Spleen (tissue), 11 donors: ENCODE data around the gene SLC2A6. TPM values are rescaled to one million over a fixed set of nuclear protein-coding genes. Genes with fewer than 3 reads are reported as not detected.

Experiments used
- DNase-seq: peaks from one replicate; pipeline ENCODE4 v3.0.0-alpha.2; 2020
- H3K27ac ChIP-seq, 8 donors: fragments of 200-600 bp; sonication (generic) in 7 of 8; 1 replicate in 4 of 8; 2 replicates in 4 of 8; pipeline versions ENCODE4 v1.5.0 to v1.8.0; 2016 to 2021; ENCODE audit warnings: inconsistent platforms in 4 of 8, mild to moderate bottlenecking in 4 of 8, moderate library complexity in 1 of 8
- H3K27me3 ChIP-seq, 7 donors: fragments of 200-600 bp; sonication (generic) in 6 of 7; replicated peaks in 1 of 7; 1 replicate in 4 of 7; 2 replicates in 3 of 7; pipeline versions ENCODE4 v1.5.0 to v1.8.0; 2016 to 2021; ENCODE audit warnings: inconsistent platforms in 3 of 7, mild to moderate bottlenecking in 1 of 7
- H3K36me3 ChIP-seq, 6 donors: fragments of 200-600 bp; sonication (generic) in 5 of 6; 1 replicate in 4 of 6; 2 replicates in 2 of 6; pipeline versions ENCODE4 v1.5.0 to v1.8.0; 2016 to 2021; ENCODE audit warnings: inconsistent platforms in 2 of 6
- H3K4me1 ChIP-seq, 6 donors: fragments of 200-600 bp; sonication (generic) in 5 of 6; 1 replicate in 3 of 6; 2 replicates in 3 of 6; pipeline versions ENCODE4 v1.5.0 to v1.8.0; 2016 to 2021; ENCODE audit warnings: inconsistent platforms in 3 of 6
- H3K4me3 ChIP-seq, 8 donors: fragments of 200-600 bp; sonication (generic) in 7 of 8; 1 replicate in 4 of 8; 2 replicates in 4 of 8; pipeline versions ENCODE4 v1.5.0 to v1.8.0; 2016 to 2021; ENCODE audit warnings: inconsistent platforms in 4 of 8, mild to moderate bottlenecking in 4 of 8, moderate library complexity in 2 of 8
- H3K9me3 ChIP-seq, 8 donors: fragments of 200-600 bp; sonication (generic) in 7 of 8; 1 replicate in 4 of 8; 2 replicates in 4 of 8; pipeline versions ENCODE4 v1.5.0 to v1.8.0; 2016 to 2021; ENCODE audit warnings: inconsistent platforms in 4 of 8
- POLR2A ChIP-seq, 3 donors: fragments of 450-650 bp; IDR thresholded peaks; one replicate each; pipeline ENCODE4 v1.5.1; 2017; ENCODE audit warnings: antibody characterized with exemption in 3 of 3, mild to moderate bottlenecking in 1 of 3
- POLR2AphosphoS5 ChIP-seq, 3 donors: sonication (generic); formaldehyde crosslinking; IDR thresholded peaks; one replicate each; pipeline ENCODE4 v1.5.1; 2017; ENCODE audit warnings: antibody characterized with exemption in 3 of 3
- WGBS, 5 donors: extraction: QIAGEN DNeasy Blood & Tissue Kit in 3 of 5; methylation state at CpG; one replicate each; pipeline versions ENCODE4 v1.1.5 to v1.1.7; 2013 to 2018; 5-methylcytosine and 5-hydroxymethylcytosine counted together
- intact Hi-C: fragments of 100-400 bp; cut with DNase I; formaldehyde crosslinking; loops from one replicate; pipeline ENCODE4 v1.15.0; 2023; ENCODE audit warnings: low total_unique reads
- polyA plus RNA-seq, 3 donors: library from polyadenylated mRNA; stranded (reverse); fragments of 200-250 nt; gene quantifications; one replicate each; pipeline ENCODE4 v1.2.1, GENCODE V29; 2013
- total RNA-seq, 7 donors: library from RNA; depleted of rRNA in 3 of 7; stranded (reverse); fragments of >200 nt in 3 of 7; fragmentation: NEBNext Ultra II Directional in 4 of 7; extraction: Animal tissue kit (Norgen Biotek cat#: 25700) in 4 of 7; gene quantifications; one replicate each; pipeline versions ENCODE4 v1.1.0 to v1.2.1, GENCODE V29; 2016 to 2021
- TF ChIP-seq, protein P1 (sequence below), 11 experiments: fragments of 200-600 bp in 7 of 11; fragments of 450-650 bp in 4 of 11; sonication (generic) in 4 of 11; IDR thresholded peaks in 8 of 11; conservative IDR thresholded peaks in 3 of 11; 1 replicate in 7 of 11; 2 replicates in 4 of 11; pipeline versions ENCODE4 v1.4.0 to v1.8.0; 2016 to 2021; ENCODE audit warnings: antibody characterized with exemption in 11 of 11, inconsistent platforms in 4 of 11, mild to moderate bottlenecking in 1 of 11
- donor health status: healthy with polysubstance abuse.
- donor health status: DM: no; HTN: no; CAD: no; lungs with moderate emphysema.
- donor health status: DM: no; HTN: no; CAD: no.
- donor health status: Bipolar disorder and iron deficiency.
- donor health status: healthy.
- donor health status: DM: no; HTN: no; CAD: no.
- donor health status: DM: yes; HTN: yes; CAD: no.

SLC2A6 gene
- total and polyA plus RNA-seq, 10 donors: 15.4 to 35.0 (median 21.9) TPM

DNA sequence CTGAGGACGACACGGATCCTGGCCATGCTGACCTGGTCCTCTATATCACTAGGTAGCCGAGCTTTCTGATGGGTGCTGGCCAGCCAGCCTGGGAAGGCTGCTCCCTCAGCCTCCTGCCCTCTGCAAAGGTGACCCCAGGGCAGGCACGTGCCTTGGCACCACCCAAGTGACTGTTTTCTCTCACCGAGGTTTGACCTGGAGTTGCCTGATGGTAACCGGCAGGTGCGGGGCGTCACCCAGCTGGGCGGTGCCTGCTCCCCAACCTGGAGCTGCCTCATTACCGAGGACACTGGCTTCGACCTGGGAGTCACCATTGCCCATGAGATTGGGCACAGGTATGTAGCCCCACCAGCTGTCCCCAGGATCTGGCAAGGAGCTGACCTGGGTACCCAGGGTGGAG, 52.9 kb downstream of the SLC2A6 start:
- Histone ChIP-seq H3K9me3 (no peaks in the 10 kb centered on the region), H3K4me3 (no peak overlapping the region), H3K36me3 (no peaks in the 10 kb centered on the region), H3K27ac (no peak overlapping the region), H3K4me1 (peaks cover 4 to 35% (median 16%) of the 10 kb centered on the region in 6 donors), H3K27me3 (peaks cover 0 to 58% (median 37%) of the 10 kb centered on the region in 7 donors)
- intact Hi-C loops: no loop called here
- TF ChIP-seq POLR2AphosphoS5 (IDR thresholded peaks at IDR 0.05) (no peak), POLR2A (IDR thresholded peaks at IDR 0.05) (no peak)
- TF ChIP-seq, protein P1, sequence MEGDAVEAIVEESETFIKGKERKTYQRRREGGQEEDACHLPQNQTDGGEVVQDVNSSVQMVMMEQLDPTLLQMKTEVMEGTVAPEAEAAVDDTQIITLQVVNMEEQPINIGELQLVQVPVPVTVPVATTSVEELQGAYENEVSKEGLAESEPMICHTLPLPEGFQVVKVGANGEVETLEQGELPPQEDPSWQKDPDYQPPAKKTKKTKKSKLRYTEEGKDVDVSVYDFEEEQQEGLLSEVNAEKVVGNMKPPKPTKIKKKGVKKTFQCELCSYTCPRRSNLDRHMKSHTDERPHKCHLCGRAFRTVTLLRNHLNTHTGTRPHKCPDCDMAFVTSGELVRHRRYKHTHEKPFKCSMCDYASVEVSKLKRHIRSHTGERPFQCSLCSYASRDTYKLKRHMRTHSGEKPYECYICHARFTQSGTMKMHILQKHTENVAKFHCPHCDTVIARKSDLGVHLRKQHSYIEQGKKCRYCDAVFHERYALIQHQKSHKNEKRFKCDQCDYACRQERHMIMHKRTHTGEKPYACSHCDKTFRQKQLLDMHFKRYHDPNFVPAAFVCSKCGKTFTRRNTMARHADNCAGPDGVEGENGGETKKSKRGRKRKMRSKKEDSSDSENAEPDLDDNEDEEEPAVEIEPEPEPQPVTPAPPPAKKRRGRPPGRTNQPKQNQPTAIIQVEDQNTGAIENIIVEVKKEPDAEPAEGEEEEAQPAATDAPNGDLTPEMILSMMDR (IDR thresholded peaks at IDR 0.05 in 8 of 11, conservative IDR thresholded peaks at IDR 0.05 in 3 of 11): no peak
- no peak for DNase-seq
- WGBS, 5 donors: 82 to 93% (median 91%) methylated on average over 7 to 11 of the region's 11 CpGs

DNA sequence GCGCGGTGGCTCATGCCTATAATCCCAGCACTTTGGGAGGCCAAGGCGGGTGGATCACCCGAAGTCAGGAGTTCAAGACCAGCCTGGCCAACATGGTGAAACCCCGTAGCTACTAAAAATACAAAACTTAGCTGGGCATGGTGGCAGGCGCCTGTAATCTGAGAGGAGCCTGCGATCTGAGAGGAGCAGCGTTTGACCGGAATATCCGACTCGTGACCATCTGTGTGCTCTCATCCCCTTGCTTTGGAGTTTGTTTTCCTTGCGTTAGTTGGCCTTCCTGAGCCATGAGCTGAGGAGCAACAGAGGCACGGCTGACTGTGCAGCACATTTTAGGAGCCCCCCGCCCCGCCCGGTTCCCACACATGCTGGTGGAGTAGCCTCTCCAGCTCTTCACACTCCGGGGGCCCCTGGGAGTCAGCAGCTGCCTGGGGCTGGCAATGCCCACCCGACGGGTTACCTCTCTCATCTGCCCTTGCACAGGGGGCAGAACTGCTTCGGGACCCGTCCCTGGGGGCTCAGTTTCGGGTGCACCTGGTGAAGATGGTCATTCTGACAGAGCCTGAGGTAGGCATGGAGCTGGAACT, 53.8 kb downstream of the SLC2A6 start:
- no peak for TF ChIP-seq POLR2A (IDR thresholded peaks at IDR 0.05)
- TF ChIP-seq, protein P1 (IDR thresholded peaks at IDR 0.05 in 8 of 11, conservative IDR thresholded peaks at IDR 0.05 in 3 of 11): no peak
- no peak for TF ChIP-seq POLR2AphosphoS5 (IDR thresholded peaks at IDR 0.05)
- 86 to 93% (median 91%) methylated on average over 16 to 22 of the region's 22 CpGs for WGBS, 5 donors
- Histone ChIP-seq H3K27ac (no peak overlapping the region), H3K27me3 (peaks cover 0 to 58% (median 35%) of the 10 kb centered on the region in 7 donors), H3K4me3 (no peak overlapping the region), H3K4me1 (peaks cover 4 to 41% (median 20%) of the 10 kb centered on the region in 6 donors), H3K36me3 (no peaks in the 10 kb centered on the region), H3K9me3 (no peaks in the 10 kb centered on the region)
- DNase-seq: no peak
- intact Hi-C loops: no loop called here

DNA sequence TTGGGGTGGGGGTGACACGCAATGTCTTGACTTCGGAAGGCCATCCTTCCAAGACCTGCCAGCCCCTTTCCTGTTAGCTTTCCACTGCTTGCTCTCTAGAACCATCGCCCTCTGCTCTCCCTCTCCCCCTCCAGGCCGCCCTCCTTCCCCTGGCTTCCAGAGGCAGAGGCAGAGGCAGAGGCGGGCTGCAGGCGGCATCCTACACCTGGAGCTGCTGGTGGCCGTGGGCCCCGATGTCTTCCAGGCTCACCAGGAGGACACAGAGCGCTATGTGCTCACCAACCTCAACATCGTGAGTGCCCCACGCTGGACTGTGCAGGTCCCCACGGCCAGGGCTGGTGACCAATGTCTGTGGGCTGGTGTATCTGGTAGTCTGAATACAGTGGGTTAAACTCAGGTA, 54.7 kb downstream of the SLC2A6 start:
- Histone ChIP-seq H3K27me3 (peaks cover 0 to 49% (median 27%) of the 10 kb centered on the region in 7 donors), H3K9me3 (no peaks in the 10 kb centered on the region), H3K4me3 (no peak overlapping the region), H3K36me3 (no peaks in the 10 kb centered on the region), H3K4me1 (peaks cover 4 to 41% (median 16%) of the 10 kb centered on the region in 6 donors), H3K27ac (no peak overlapping the region)
- no peak for DNase-seq
- TF ChIP-seq, protein P1 (IDR thresholded peaks at IDR 0.05 in 8 of 11, conservative IDR thresholded peaks at IDR 0.05 in 3 of 11): no peak
- TF ChIP-seq POLR2A (IDR thresholded peaks at IDR 0.05) (no peak), POLR2AphosphoS5 (IDR thresholded peaks at IDR 0.05) (no peak)
- WGBS, 5 donors: 84 to 94% (median 93%) methylated on average over 12 of the region's 12 CpGs
- intact Hi-C loops: no loop called here

DNA sequence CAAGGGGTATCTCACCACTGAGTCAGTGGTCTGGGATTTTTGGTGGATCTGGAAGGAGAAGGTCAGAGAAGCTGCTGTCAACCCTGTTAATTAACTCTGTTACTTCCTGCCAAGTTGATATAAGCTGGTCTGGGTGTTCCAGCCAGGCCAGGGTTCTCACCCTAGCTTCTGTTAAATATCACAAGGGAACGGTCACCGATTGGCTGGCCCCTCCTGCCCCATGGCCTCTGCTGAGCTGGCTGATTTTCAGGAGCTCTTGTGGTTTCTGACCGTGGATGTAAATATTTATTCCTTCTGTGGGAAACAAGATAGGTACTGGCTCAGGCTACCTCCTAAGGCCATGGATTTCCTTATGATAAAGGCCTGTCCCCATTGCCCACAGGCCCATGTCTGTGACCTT, 55.7 kb downstream of the SLC2A6 start:
- Histone ChIP-seq H3K27ac (no peak overlapping the region), H3K27me3 (peaks cover 0 to 39% (median 19%) of the 10 kb centered on the region in 7 donors), H3K4me3 (no peak overlapping the region), H3K36me3 (no peaks in the 10 kb centered on the region), H3K9me3 (no peaks in the 10 kb centered on the region), H3K4me1 (peaks cover 3 to 40% (median 17%) of the 10 kb centered on the region in 6 donors)
- 51 to 87% (median 82%) methylated on average over 3 of the region's 3 CpGs for WGBS, 5 donors
- TF ChIP-seq, protein P1 (IDR thresholded peaks at IDR 0.05 in 8 of 11, conservative IDR thresholded peaks at IDR 0.05 in 3 of 11): no peak
- TF ChIP-seq POLR2AphosphoS5 (IDR thresholded peaks at IDR 0.05): no peak
- TF ChIP-seq POLR2A (IDR thresholded peaks at IDR 0.05): no peak
- intact Hi-C loops: no loop called here
- no peak for DNase-seq
